Esophagus squamous epithelium (tissue), 4 donors: ENCODE results near the gene AFF3.

Experiments used
- POLR2A ChIP-seq, 4 donors: fragments of 450-650 bp; IDR thresholded peaks; one replicate each; pipeline ENCODE4 v1.6.1; 2017; ENCODE audit warnings: antibody characterized with exemption in 4 of 4, mild to moderate bottlenecking in 4 of 4, moderate library complexity in 3 of 4
- TF ChIP-seq, protein P1 (sequence below), 6 experiments: fragments of 450-650 bp in 4 of 6; fragments of 200-600 bp in 2 of 6; sonication (generic) in 2 of 6; IDR thresholded peaks; one replicate each; pipeline ENCODE4 v1.5.1; 2016 to 2019; ENCODE audit warnings: antibody characterized with exemption in 6 of 6, mild to moderate bottlenecking in 4 of 6, moderate library complexity in 4 of 6

DNA sequence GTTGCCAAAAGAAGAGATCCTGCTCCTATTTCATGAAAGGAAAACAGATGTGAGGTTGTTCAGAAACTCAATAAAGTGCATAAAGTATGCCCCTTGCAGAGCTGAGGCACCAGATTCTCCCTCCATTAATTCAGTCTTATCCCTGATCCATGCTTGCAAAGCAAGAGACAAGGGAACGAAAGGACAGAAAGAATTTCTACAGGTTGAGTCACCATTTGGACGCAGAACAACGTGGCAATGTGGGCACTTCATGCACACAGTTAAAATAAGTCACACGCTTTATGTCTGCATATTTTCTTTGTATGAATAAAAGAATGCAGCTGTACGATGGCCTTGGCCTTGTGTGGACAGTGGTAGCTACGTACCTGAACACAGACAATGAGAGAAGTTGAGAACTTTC lies 330.8 kb downstream of the AFF3 start:
- TF ChIP-seq, protein P1, sequence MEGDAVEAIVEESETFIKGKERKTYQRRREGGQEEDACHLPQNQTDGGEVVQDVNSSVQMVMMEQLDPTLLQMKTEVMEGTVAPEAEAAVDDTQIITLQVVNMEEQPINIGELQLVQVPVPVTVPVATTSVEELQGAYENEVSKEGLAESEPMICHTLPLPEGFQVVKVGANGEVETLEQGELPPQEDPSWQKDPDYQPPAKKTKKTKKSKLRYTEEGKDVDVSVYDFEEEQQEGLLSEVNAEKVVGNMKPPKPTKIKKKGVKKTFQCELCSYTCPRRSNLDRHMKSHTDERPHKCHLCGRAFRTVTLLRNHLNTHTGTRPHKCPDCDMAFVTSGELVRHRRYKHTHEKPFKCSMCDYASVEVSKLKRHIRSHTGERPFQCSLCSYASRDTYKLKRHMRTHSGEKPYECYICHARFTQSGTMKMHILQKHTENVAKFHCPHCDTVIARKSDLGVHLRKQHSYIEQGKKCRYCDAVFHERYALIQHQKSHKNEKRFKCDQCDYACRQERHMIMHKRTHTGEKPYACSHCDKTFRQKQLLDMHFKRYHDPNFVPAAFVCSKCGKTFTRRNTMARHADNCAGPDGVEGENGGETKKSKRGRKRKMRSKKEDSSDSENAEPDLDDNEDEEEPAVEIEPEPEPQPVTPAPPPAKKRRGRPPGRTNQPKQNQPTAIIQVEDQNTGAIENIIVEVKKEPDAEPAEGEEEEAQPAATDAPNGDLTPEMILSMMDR (IDR thresholded peaks at IDR 0.05), result no peak
- TF ChIP-seq POLR2A (IDR thresholded peaks at IDR 0.05), result no peak
